GM21381 (cell line): Measurements from ENCODE around the gene JAG1.

Source experiments
- ATAC-seq: cut with Tn5 transposase; IDR thresholded peaks from one replicate; pipeline ENCODE4 v1.9.1; 2021; ENCODE audit warnings: mild to moderate bottlenecking, moderate library complexity; ENCODE audit not compliant: unreplicated experiment

JAG1 gene

DNA sequence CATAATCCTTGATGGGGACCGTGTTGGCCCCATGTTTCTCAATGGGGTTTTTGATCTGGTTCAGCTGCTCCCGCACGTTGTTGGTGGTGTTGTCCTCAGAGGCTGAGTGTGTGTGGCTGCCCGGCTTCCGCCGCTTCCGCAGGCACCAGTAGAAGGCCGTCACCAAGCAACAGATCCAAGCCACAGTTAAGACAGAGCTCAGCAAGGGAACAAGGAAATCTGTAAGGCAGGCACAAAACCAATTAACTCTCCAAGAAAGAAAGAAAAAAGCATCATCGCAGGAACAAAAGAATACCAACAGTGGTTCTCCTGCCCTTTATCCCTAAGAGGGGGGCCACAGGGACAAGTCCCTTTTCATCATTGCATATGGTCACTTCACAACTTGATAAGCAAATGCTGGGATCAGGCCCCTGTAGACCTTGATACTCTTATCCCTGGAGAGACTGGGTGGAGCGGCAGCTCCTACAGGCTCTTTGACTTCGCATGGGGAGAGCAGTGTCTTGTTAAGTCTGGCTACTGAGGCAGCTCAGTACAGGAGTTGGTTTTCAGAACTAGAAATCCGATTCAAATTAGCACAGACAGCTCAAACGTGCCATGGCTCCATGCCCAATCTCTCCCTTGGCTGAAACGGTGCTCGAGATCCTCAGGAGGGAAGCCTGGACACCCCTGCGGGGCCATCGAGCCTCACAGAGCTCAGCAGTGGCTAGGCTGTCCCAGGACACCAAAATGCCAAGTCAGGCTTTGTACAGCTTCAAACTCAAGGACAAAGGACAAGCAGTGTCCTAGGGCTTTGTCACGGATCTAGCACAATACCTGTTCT is 33.9 kb downstream of the JAG1 start:
- ATAC-seq = no peak

DNA sequence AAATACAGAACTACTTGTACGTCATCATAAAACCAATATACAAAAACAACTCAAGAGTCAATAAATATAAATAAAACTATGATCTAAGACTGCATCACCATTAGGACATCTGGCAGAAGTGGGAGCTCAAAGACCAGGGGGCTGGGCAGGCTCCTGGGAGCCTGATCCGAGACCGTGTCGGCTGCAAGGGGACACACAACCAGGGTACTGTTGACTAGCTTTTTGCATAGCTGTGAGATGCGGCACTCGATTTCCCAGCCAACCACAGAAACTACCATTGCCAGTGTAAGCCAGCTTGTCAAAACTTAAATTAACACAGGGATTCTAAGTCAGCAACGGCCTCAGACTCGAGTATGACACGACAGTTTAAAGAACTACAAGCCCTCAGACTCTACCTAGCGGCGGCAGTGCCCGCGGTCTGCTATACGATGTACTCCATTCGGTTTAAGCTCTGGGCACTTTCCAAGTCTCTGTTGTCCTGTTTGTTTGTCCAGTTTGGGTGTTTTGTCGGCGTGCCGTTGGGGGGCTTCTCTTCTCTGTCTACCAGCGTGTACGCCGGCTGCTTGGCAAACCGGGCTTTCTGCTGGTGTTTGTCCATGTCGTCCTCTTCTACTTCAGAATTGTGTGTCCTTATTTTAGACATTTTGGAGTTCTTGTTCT is 34.6 kb downstream of the JAG1 start:
- ATAC-seq = no peak

DNA sequence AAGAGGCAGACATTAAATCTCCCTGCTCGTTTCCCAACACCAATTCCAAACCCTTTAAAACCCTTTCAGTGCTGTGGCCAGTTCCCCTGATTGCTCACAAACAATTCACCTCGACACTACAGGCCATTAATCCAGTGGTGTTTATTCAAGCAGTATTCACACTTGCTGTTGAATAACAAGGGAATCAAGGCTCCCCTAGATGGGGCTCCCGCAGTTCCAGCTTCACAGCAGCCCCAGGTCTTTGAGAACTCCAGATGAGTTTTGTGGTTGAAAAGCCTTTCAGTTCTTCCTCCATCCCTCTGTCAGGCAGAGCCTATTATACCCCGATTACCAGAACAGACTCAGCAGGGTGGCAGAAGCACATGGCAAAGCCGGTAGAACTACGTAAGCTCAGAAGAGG is 36.2 kb downstream of the JAG1 start:
- no peak for ATAC-seq

DNA sequence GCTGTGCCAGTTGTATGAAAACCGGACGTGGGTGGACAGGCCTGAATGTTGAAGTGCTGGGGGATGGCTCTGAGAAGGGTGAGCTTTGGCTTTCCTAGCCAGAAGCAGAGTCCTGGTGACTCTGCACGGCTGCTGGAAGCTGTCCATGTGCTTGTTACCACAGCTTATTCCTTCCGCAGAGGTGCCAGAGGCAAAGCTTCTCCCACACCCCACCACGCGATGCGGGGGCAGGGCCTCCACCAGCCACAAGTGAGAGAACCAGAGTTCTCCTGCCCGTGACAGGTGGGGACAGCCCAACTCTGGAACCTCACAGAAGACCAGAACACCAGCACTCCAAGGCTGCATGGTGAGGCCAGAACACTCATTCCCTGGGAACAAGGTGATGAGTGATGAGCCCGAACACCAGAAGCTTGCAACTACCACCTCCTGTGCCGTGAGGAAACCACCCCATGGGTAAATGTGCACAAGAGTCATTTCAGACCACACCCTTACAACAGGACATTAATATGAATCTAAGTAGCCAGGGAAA is 36.7 kb downstream of the JAG1 start:
- no peak for ATAC-seq

DNA sequence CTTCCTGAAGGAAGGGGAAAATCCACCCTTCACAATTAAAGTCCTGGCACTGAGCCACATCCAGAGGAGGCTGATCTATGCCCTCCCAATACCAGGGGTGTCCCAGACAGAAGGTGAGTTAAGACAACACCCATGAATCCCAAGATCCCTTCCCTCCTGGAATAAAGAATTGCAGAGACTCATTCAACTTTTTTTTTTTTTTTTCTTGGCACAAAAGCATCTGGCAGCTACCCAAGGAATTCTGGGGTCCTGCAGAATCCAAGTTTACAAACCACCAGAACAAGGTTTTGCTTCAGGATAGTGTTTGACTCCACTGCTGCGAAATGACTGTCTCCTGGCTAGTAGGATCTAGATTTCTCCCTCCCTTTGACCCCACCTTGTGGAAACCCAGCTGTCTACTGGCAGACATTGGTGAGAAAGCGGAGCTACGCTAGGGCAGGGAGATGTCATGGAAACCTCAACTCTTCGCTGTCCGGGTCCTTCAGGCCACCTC is 37.4 kb downstream of the JAG1 start:
- ATAC-seq = no peak

DNA sequence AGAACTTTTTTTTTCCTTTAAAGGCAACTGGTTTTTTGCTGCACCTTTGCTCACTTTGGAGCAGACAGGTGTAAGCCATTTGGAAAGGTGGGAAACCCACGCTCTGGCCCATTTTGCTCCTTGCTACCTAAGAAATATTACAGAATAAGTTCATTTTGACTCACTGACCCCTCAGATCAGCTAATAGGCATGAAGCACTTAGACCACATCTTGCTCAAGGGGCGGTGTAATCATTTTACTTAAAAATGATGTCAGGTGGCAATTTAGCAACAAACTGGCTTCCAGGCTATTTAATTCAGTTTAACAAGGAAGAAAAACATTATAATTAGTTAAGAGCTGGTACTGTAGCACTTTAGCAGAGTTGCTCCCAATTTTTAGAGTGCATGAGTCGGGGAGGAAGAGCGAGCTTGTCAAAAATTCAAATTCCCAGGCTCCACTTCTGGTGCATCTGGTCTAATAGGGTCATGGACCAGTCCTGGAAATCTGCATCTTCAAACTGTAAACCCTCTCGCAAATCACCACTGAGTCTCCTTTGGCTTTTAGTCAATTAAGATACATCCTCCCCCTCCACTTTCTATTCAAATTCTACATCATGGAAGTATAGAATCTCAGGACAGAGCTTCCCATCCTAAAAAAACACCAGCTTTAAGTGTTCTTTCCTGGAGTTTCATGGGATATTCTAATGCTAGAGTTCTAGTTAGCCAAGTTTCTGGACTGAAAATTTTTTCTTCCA is 38.2 kb downstream of the JAG1 start:
- ATAC-seq = no peak

- no peak for ATAC-seq
These were observed 39.0 kb downstream of the JAG1 start for GRCh38 chr20:10634683-10635411.

- no peak for ATAC-seq
These were observed 39.6 kb downstream of the JAG1 start for GRCh38 chr20:10634211-10634610.

GRCh38 chr20:10633718-10634117 is 40.1 kb downstream of the JAG1 start:
- no peak for ATAC-seq

DNA sequence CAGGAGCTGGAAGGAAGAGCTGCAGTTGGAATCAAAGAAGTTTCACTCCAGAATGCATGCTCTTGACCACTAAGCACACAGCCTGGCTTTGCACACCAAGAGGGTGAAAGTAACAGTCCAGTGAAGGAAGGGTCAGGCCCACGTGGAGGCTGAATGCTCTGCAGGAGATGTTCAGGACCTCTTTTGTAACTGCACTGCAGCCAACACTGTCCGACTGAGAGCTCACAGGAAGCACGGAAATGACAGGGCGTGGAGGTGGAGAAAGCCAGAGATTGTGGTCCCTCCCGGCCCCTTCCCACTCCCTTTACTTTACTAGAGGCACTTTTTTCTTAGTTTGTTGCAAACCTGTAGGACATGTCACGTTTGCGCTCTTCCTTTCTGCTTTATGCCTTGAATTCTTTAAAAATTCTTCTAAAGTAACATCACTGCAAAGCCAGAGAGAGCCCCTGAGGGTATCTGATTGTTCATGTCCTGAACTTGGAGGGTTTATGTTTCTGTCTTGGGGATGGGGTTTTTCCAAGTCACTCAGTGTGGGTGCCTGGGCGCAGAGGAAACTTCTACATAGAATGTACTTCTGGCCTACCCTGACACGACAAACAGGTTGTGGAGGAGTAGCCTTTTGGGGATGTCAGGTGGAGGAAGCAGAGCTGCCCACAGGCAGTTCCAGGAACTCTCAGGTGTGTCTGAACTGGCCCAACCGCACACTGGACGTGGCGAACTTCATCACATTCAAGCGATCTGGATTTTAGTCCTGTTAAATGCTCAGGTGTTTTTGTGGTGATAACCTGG is 40.9 kb downstream of the JAG1 start:
- no peak for ATAC-seq

DNA sequence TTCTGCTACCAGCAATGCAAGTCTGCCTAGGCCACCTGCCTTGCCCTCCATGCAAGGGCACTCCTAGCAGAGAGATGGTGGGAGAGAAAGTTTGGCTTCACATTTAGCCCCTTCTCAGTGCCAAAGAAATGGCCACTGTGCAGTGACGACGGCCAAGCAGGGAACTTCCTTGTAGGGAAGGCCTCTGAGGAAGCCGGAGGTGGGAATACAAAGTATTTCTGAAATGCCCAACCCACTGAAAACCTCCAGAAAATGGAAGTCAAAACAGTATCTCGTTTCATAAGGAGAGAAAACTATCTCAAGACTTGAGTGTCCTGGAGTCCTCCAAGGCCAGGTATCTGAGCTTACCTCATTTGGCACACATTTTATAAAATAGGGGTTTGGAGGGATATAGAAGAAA is 42.7 kb downstream of the JAG1 start:
- ATAC-seq = no peak

GRCh38 chr20:10629946-10630650 is 43.7 kb downstream of the JAG1 start:
- ATAC-seq = no peak

GRCh38 chr20:10626896-10627295 is 46.9 kb downstream of the JAG1 start:
- ATAC-seq = no peak

DNA sequence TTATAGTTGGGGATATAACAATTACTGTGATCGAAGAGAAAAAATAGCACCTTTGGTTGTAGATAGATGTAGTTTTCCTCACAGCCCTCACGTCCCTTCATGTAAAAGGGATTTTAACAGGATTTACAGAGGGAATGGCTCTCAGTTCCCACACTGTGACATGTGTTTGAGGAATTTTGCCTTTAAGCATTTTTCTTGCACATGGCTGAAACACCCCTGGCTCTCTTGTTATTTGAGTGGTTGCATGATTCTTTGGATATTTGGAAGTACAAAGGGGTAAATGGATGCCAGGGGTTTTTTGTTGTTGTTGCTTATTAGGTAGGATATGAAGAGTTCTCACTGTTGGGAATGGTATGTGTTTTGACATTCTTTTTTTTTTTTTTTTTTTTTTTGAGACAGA is 48.2 kb downstream of the JAG1 start:
- no peak for ATAC-seq

DNA sequence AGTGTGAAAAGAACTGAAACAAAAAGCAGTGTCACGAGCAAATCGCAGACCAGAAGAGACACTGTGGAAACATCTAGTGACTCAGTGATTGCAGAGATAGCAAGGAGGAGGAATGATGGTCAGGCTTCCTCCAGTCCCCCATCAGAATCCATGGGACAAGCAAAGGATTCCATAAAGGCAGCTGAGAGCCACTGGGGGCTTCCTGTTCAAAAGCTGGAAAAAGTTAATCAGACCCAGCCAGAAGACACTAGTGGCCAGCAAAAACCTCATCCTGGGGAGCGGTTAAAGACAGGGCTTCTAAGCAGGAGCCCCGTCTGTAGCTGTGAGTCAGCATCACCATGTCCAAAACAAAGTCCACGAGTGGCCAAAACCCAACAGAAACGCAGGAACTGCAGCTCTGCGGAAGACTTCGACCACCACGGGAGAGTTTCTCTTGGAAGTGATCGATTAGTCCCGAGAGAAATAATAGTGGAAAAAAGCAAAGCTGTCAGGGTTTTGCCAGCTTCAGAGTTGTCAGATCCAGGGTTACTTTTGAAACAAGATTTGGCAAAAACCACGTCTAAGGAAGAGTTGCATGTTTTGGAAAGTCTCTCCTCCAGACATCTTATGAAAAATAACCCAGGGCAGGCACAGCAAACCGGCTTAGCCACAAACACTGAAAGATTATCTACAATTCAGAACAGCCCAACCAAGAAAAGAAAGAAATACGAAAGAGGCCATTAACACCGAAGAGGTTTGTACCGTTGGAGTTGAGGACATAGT is 51.0 kb downstream of the JAG1 start:
- ATAC-seq = no peak

DNA sequence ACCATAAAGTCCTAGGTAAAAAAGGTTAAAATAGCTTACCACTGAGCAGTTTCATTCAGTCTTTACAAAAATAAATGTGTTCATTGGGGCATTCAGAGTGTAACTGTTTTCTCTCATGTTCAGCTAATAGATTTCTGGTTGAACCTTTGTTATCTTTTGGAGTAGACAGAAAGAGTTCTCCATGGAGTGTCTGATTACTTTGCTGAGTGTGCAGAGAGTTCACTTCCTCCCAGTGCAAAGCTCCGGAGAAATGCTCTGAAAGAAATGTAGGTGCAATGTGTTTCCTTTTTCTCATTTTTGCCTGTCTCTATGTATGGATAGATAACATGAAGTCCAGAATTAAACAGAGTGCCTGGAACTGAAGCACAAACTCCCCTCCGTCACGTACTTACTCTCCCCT is 52.6 kb downstream of the JAG1 start:
- ATAC-seq = no peak

GRCh38 chr20:10619427-10619826 is 54.4 kb downstream of the JAG1 start:
- ATAC-seq = no peak

GRCh38 chr20:10618611-10619245 is 55.1 kb downstream of the JAG1 start:
- no peak for ATAC-seq
